Measurements from ENCODE around the gene UVRAG.

The UVRAG gene

DNA sequence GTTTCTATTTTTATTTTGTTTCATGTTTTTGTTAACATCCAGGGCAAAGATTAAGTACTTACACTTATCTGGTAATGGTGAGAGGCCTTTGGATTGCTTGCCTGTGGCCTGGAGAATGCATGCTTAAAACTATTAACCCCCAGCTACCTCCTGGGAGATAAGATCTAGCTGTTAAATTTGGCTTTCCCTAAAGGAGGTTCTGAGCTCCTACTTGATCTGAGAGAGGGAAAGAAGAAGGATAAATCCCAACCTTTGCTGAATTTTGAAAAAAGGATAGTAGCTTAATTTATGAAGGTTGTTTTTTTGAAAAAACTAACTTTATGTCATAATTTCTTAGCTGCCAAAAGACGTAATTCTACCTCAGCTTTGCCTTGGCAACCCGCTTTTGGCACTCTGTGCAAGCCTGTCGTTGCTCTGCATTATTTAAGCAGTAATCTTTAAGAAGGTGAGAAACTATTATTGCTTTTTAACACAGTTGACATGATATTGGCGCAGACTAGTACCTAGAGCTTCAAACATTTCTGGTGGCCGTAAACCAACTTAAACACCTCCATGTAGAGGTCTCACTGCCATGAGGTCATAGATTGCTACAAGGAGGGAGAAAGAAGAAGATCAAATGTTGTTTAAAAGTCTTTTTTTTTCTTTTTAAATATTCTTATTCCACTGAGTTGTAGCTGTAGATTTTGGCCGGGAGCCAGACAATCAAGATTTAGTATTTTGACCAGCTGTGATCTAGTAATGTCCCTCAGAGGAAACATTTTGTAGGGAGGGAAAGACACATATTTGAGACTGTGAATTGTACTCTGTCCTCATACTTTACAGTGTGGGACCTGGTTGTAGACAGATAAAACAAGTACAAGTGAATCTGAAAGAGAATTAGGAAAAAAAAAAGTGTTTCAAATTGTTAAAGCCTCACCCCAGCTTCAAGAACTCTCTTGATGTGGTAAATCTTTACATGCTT is 316.9 kb downstream of the UVRAG start:
- no peak for DNase-seq (ENCODE audit: low read depth in 4 of 4, low spot score in 1 of 4)

- no peak for DNase-seq (ENCODE audit: low read depth in 4 of 4, low spot score in 1 of 4)
Measured at GRCh38 chr11:76134239-76134638, 319.2 kb downstream of the UVRAG start.

DNA sequence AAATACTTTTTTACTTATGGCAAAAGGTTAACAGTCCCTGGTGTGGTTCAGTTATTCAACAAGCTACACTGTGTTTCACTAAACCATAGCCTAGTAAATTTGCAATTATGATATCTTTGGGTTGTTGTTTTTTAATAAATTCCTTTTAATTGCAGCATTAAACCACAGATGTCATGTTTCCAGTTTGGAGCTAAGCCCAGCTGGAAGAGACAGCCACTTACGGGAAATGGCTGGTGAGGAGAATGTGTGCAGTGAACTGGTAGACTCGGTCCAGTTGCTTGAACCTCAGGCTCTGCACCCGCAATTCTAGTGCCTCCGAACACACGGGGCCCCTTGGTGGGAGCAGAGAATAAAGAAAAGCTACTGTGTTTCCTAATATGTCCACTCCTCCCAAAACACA is 320.5 kb downstream of the UVRAG start:
- DNase-seq (ENCODE audit: low read depth in 4 of 4, low spot score in 1 of 4) = no peak

GRCh38 chr11:76139314-76139713 is 324.3 kb downstream of the UVRAG start:
- no peak for DNase-seq (ENCODE audit: low read depth in 4 of 4, low spot score in 1 of 4)

DNA sequence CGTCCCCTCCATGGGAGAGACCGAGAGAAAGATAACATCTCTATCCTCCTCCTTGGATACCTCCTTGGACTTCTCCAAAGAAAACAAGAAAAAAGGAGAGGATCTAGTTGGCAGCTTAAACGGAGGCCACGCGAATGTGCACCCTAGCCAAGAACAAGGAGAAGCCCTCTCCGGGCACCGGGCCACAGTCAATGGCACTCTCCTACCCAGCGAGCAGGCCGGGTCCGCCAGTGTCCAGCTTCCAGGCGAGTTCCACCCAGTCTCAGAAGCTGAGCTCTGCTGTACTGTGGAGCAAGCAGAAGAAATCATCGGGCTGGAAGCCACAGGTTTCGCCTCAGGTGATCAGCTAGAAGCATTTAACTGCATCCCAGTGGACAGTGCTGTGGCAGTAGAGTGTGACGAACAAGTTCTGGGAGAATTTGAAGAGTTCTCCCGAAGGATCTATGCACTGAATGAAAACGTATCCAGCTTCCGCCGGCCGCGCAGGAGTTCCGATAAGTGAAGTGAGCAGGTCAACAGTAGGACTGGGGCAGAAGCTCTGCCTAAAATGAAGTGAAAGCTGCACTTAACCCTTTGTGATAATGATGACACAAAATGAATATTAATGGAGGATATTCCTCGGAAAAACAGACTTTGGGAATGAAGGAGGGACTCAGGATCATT is 326.0 kb downstream of the UVRAG start:
- DNase-seq (ENCODE audit: low read depth in 4 of 4, low spot score in 1 of 4) = no peak

DNA sequence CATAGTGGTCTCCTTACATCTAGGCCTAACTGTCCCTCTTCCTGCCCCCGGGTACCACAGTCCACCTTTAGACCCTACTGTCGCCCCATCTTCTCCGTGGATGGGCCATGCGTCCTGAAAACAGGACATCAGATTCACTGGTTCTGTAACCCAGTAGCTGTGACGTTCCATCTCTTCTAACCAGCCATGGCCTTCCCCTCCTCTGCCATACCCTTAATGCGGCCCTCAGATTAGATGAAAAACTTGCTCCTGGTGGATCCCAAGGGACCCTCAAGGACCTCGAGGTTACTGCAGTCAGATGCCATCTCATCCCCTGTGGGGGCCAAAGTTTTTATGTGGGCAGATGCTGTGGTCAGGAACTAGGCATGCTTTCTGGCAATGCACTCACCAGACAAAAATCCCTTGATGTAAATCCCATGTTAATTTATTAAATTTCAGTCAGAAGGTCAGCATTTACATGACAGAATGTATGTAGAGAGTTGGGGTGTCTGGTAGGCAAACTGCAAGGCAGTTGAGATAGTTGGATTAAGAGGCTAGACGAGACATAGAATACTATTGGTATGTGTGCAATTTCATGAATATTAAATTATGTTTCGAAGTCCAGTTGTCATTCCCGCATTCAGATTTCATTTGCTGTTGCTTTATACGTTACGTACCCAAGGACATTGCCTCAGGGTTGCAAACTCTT is 327.0 kb downstream of the UVRAG start:
- DNase-seq (ENCODE audit: low read depth in 4 of 4, low spot score in 1 of 4) = no peak

- no peak for DNase-seq (ENCODE audit: low read depth in 4 of 4, low spot score in 1 of 4)
Measured at GRCh38 chr11:76143274-76143673, 328.3 kb downstream of the UVRAG start.

DNA sequence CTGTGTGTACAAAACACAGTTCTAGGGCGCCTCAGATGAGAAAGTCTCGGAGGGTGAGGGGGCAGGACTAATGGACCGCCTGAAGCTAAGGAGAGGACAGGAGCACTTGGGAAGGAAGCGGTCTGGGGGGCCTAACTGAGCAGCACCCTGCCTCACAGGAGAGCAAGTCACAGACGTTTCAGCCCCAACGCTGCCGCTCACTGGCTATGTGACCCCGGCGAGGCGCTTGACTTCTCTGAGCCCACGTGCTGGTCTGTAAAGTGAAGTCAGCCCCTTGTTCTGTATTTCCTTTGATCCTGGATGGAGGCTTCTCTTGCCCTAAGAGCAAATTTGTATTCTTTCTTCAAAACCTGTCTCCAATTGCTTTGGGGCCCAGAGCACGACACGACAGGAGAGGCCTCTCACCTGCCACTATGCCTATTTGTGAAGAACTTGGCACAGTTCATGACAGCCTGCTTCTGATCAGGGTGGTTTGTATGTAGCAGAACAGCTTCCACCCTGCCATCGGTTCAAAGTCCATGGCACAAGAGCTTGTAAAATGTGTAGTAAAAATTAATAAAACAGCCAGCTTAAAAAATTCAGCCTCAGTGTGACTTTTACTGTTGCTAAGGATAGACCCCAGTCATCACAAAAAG is 332.2 kb downstream of the UVRAG start:
- DNase-seq (ENCODE audit: low read depth in 4 of 4, low spot score in 1 of 4) = no peak

DNA sequence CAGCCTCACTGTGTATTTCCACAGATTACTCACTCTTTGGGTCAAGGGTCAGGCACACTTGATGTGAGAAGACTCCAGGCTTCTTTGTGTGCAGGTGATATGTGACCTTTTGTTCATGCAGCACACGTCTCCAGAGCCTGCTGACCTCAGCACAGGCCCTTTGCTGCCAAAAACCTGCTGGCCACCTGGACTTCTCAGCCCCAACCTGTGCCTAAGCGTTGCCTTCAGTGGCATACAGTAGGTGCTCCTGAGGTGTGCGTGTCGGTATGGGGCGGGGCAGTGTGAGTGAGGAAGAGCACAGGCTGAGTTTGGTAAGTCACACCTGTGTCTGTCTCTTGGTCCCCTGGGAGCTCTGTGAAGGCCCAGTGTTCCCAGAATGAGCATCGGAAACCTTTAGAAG is 333.2 kb downstream of the UVRAG start:
- DNase-seq (ENCODE audit: low read depth in 4 of 4, low spot score in 1 of 4) = no peak

GRCh38 chr11:76148941-76149613 is 334.1 kb downstream of the UVRAG start:
- DNase-seq (ENCODE audit: low read depth in 4 of 4, low spot score in 1 of 4) = no peak

GRCh38 chr11:76149713-76150112 is 334.7 kb downstream of the UVRAG start:
- DNase-seq (ENCODE audit: low read depth in 4 of 4, low spot score in 1 of 4) = no peak

- DNase-seq (ENCODE audit: low read depth in 4 of 4, low spot score in 1 of 4) = no peak
Measured at GRCh38 chr11:76150141-76150540, 335.1 kb downstream of the UVRAG start.

DNA sequence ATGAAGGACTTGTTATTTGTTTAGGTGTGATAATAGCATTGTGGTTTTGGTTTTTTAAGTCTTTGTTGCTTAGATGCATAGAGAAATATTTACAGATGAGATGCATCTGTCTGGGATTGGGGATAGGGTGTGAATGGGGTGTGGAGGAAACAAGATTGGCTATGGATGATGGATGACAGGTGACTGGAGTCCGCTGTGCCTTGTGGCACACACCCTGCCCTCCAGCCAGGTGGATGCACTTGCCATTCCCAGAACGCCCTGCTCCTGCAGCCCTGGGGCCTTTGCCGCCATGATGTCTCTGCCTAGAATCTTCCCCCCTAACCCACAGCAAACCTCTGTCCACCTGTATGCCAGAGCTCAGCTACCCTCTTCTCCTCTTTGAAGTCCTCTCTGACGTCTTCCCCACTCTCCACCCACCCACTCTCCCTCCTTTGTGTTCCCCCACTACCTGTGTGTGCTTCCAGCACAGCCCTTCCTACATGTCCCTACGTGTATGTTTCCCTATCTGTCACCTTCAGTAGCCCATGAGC is 336.6 kb downstream of the UVRAG start:
- no peak for DNase-seq (ENCODE audit: low read depth in 4 of 4, low spot score in 1 of 4)

GRCh38 chr11:76152086-76152681 is 337.2 kb downstream of the UVRAG start:
- DNase-seq (ENCODE audit: low read depth in 4 of 4, low spot score in 1 of 4) = peak; percentile 70 to 88 (median 78)

- DNase-seq (ENCODE audit: low read depth in 4 of 4, low spot score in 1 of 4) = no peak
Measured at GRCh38 chr11:76152741-76153570, 337.9 kb downstream of the UVRAG start.

DNA sequence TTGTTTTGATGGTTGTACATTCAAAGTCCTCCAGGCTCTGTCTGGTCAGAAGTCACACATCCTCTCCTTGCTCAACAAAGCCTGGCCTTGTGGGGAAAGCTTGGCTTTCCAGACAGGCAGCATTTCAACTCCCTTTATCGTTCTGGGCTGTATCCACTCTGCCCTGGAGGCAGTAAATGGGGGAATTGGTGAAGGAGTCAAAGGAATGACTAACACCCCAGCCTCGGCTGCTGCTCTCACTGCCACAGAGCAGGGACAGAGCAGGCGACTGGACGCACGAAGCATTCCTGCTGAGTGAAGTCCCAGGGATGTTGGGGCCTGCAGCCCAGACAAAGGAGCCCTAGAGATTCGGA is 338.5 kb downstream of the UVRAG start:
- DNase-seq (ENCODE audit: low read depth in 4 of 4, low spot score in 1 of 4) = no peak

DNA sequence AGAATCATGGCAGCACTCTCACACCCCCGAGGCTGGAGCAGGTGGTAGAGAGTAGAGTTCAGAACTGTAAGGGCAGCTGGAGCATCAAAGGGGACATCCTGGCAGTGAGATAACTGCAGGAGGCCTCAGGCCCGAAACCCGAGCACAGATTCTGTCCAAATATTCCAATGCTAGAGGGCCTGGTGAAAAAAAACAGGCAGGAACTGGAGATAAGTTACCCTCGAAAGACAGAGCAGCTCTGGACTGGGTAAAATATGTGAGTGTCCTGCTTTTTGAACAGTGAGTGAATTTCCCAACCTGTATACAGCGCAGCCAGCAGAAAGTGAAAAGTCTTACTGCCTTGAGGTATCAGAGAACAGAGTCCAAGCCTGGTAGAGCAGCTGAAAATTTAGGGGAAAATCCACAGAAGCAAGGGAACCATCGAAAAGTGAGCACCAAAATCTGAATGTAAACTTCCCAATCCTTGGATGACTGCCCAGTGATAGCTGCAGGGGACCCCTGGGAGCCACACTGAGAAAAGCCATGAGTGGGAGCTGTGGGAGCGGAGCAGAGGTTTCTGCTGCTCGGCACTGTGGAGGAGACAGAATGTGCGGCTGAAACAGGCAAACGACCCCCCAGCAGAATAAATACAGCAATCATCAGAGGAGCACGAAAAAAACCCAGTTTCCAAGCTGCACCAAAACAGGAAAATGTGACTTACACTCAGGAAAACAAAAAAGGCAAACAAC is 340.7 kb downstream of the UVRAG start:
- no peak for DNase-seq (ENCODE audit: low read depth in 4 of 4, low spot score in 1 of 4)

GRCh38 chr11:76156971-76157427 is 342.0 kb downstream of the UVRAG start:
- DNase-seq (ENCODE audit: low read depth in 4 of 4, low spot score in 1 of 4) = no peak

- no peak for DNase-seq (ENCODE audit: low read depth in 4 of 4, low spot score in 1 of 4)
Measured at GRCh38 chr11:76157891-76158290, 342.9 kb downstream of the UVRAG start.
